Measurements from ENCODE around the gene HEXA. TPM values are rescaled to one million over a fixed set of nuclear protein-coding genes. Genes with fewer than 3 reads are reported as not detected.

The HEXA gene
- total RNA-seq, 1 experiment from 2014 or later, result 87.5 TPM

DNA sequence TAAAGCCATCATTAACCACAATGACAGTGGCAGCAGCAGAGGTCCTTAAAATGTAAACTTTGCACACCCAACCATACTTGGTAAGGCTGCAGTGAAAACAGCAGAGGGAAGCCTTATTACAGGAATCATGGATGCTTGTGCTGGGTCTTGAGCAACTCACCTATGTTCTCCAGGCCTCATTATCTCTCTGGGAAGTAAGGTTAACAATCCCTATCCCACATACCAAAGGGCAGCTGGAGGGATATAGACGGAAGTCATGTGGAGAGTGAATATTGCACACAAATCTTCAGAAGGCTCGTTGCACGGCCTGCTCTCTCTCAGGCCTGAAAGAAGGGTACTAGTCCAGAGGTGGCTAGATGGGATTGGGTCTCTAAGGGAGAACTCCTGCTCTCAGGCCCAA lies 30.0 kb downstream of the HEXA start:
- Mint-ChIP-seq H3K4me3 (ENCODE audit: unreplicated experiment) (no peak overlapping the region), H3K36me3 (ENCODE audit: insufficient read depth, unreplicated experiment) (peaks cover 26% of the 10 kb centered on the region), H3K4me1 (ENCODE audit: insufficient read depth, unreplicated experiment) (no peaks in the 10 kb centered on the region), H3K27me3 (ENCODE audit: insufficient read depth, unreplicated experiment) (no peaks in the 10 kb centered on the region), H3K9me3 (ENCODE audit: unreplicated experiment) (no peaks in the 10 kb centered on the region), H3K27ac (ENCODE audit: low read depth, unreplicated experiment) (no peak overlapping the region)
- ChIA-PET POLR2A (no interaction called here), CTCF (interaction anchor here (0.7 kb wide), 1 partner anchor 70 kb away, joined by 3 read pairs; no protein-coding TSS in a partner anchor)
- no TSS peak for BruUV-seq (replicated peaks)
- intact Hi-C loops (cut with micrococcal nuclease), result no loop called here
- TF ChIP-seq, protein P1, sequence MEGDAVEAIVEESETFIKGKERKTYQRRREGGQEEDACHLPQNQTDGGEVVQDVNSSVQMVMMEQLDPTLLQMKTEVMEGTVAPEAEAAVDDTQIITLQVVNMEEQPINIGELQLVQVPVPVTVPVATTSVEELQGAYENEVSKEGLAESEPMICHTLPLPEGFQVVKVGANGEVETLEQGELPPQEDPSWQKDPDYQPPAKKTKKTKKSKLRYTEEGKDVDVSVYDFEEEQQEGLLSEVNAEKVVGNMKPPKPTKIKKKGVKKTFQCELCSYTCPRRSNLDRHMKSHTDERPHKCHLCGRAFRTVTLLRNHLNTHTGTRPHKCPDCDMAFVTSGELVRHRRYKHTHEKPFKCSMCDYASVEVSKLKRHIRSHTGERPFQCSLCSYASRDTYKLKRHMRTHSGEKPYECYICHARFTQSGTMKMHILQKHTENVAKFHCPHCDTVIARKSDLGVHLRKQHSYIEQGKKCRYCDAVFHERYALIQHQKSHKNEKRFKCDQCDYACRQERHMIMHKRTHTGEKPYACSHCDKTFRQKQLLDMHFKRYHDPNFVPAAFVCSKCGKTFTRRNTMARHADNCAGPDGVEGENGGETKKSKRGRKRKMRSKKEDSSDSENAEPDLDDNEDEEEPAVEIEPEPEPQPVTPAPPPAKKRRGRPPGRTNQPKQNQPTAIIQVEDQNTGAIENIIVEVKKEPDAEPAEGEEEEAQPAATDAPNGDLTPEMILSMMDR (IDR thresholded peaks at IDR 0.05; ENCODE audit: unreplicated experiment), result no peak
- no peak for DNase-seq (ENCODE audit: unreplicated experiment)

- Mint-ChIP-seq H3K27me3 (ENCODE audit: insufficient read depth, unreplicated experiment) (no peaks in the 10 kb centered on the region), H3K36me3 (ENCODE audit: insufficient read depth, unreplicated experiment) (peaks cover 21% of the 10 kb centered on the region), H3K4me1 (ENCODE audit: insufficient read depth, unreplicated experiment) (no peaks in the 10 kb centered on the region), H3K27ac (ENCODE audit: low read depth, unreplicated experiment) (no peak overlapping the region), H3K4me3 (ENCODE audit: unreplicated experiment) (no peak overlapping the region), H3K9me3 (ENCODE audit: unreplicated experiment) (no peaks in the 10 kb centered on the region)
- no TSS peak for BruUV-seq (replicated peaks)
- ChIA-PET POLR2A (no interaction called here), CTCF (interaction anchor here (0.5 kb wide), 1 partner anchor 34 kb away, joined by 5 read pairs; no protein-coding TSS in a partner anchor)
- no peak for DNase-seq (ENCODE audit: unreplicated experiment)
- TF ChIP-seq, protein P1 (IDR thresholded peaks at IDR 0.05; ENCODE audit: unreplicated experiment), result no peak
- intact Hi-C loops (cut with micrococcal nuclease), result no loop called here
Observed at GRCh38 chr15:72345280-72345679, 30.5 kb downstream of the HEXA start.

- intact Hi-C loops (cut with micrococcal nuclease), result no loop called here
- no TSS peak for BruUV-seq (replicated peaks)
- H3K9me3 Mint-ChIP-seq (ENCODE audit: unreplicated experiment), result no peaks in the 10 kb centered on the region
- H3K36me3 Mint-ChIP-seq (ENCODE audit: insufficient read depth, unreplicated experiment), result peaks cover 16% of the 10 kb centered on the region
- H3K27me3 Mint-ChIP-seq (ENCODE audit: insufficient read depth, unreplicated experiment), result no peaks in the 10 kb centered on the region
- TF ChIP-seq, protein P1 (IDR thresholded peaks at IDR 0.05; ENCODE audit: unreplicated experiment), result no peak
- peaks cover 6% of the 10 kb centered on the region for H3K4me1 Mint-ChIP-seq (ENCODE audit: insufficient read depth, unreplicated experiment)
- DNase-seq (ENCODE audit: unreplicated experiment), result no peak
- no peak overlapping the region for H3K27ac Mint-ChIP-seq (ENCODE audit: low read depth, unreplicated experiment)
- no peak overlapping the region for H3K4me3 Mint-ChIP-seq (ENCODE audit: unreplicated experiment)
- ChIA-PET CTCF (no interaction called here), POLR2A (no interaction called here)
Observed at GRCh38 chr15:72344602-72345001, 31.2 kb downstream of the HEXA start.

GRCh38 chr15:72342385-72342784 lies 33.4 kb downstream of the HEXA start:
- CTCF ChIA-PET, result interaction anchor here (0.5 kb wide), 1 partner anchor 65 kb away, joined by 3 read pairs; no protein-coding TSS in a partner anchor
- no peak overlapping the region for H3K4me3 Mint-ChIP-seq (ENCODE audit: unreplicated experiment)
- H3K36me3 Mint-ChIP-seq (ENCODE audit: insufficient read depth, unreplicated experiment), result peaks cover 27% of the 10 kb centered on the region
- intact Hi-C loops (cut with micrococcal nuclease), result no loop called here
- no peaks in the 10 kb centered on the region for H3K9me3 Mint-ChIP-seq (ENCODE audit: unreplicated experiment)
- H3K27me3 Mint-ChIP-seq (ENCODE audit: insufficient read depth, unreplicated experiment), result no peaks in the 10 kb centered on the region
- no peak overlapping the region for H3K27ac Mint-ChIP-seq (ENCODE audit: low read depth, unreplicated experiment)
- TF ChIP-seq, protein P1 (IDR thresholded peaks at IDR 0.05; ENCODE audit: unreplicated experiment), result peak; percentile 46
- H3K4me1 Mint-ChIP-seq (ENCODE audit: insufficient read depth, unreplicated experiment), result peaks cover 13% of the 10 kb centered on the region
- POLR2A ChIA-PET, result no interaction called here
- no TSS peak for BruUV-seq (replicated peaks)
- DNase-seq (ENCODE audit: unreplicated experiment), result peak; percentile 31
